ENCODE measurements around the gene SARS1.
A peak's percentile ranks its signal among the peaks of the same experiment; 100 is the strongest.

The SARS1 gene

GRCh38 chr1:109249654-109250401 lies 36.1 kb downstream of the SARS1 start:
- peak overlapping the region; percentile 70 for H3K4me2 ChIP-seq (ENCODE audit: low read length)
- no peak for TF ChIP-seq CTCF (IDR thresholded peaks at IDR 0.05)
- H3K4me3 ChIP-seq (ENCODE audit: low read depth, low read length): no peak overlapping the region
- no peak overlapping the region for H3K27ac ChIP-seq
- H3K79me2 ChIP-seq: no peaks in the 10 kb centered on the region
- H3K36me3 ChIP-seq (ENCODE audit: control insufficient read depth, insufficient read depth, low read length): no peaks in the 10 kb centered on the region
- H2AFZ ChIP-seq: no peak overlapping the region
- no peaks in the 10 kb centered on the region for H3K9me3 ChIP-seq (ENCODE audit: control insufficient read depth, low read length)
- H3K4me1 ChIP-seq: peaks cover 4% of the 10 kb centered on the region
- no peaks in the 10 kb centered on the region for H3K27me3 ChIP-seq (ENCODE audit: control insufficient read depth, insufficient read depth, low read length)
- no peak overlapping the region for H3K9ac ChIP-seq

GRCh38 chr1:109250454-109251276 lies 36.9 kb downstream of the SARS1 start:
- Histone ChIP-seq H3K4me3 (ENCODE audit: low read depth, low read length) (no peak overlapping the region), H3K4me2 (ENCODE audit: low read length) (peak overlapping the region; percentile 70), H3K27me3 (ENCODE audit: control insufficient read depth, insufficient read depth, low read length) (no peaks in the 10 kb centered on the region), H3K27ac (no peak overlapping the region), H3K9ac (no peak overlapping the region), H3K79me2 (no peaks in the 10 kb centered on the region), H3K9me3 (ENCODE audit: control insufficient read depth, low read length) (no peaks in the 10 kb centered on the region), H2AFZ (no peak overlapping the region), H3K36me3 (ENCODE audit: control insufficient read depth, insufficient read depth, low read length) (no peaks in the 10 kb centered on the region), H3K4me1 (peaks cover 4% of the 10 kb centered on the region)
- no peak for TF ChIP-seq CTCF (IDR thresholded peaks at IDR 0.05)

GRCh38 chr1:109251277-109252166 lies 37.8 kb downstream of the SARS1 start:
- H3K9me3 ChIP-seq (ENCODE audit: control insufficient read depth, low read length): no peaks in the 10 kb centered on the region
- peaks cover 4% of the 10 kb centered on the region for H3K4me1 ChIP-seq
- no peak overlapping the region for H2AFZ ChIP-seq
- H3K27ac ChIP-seq: no peak overlapping the region
- no peaks in the 10 kb centered on the region for H3K27me3 ChIP-seq (ENCODE audit: control insufficient read depth, insufficient read depth, low read length)
- no peaks in the 10 kb centered on the region for H3K36me3 ChIP-seq (ENCODE audit: control insufficient read depth, insufficient read depth, low read length)
- no peak overlapping the region for H3K9ac ChIP-seq
- H3K4me3 ChIP-seq (ENCODE audit: low read depth, low read length): no peak overlapping the region
- no peak for TF ChIP-seq CTCF (IDR thresholded peaks at IDR 0.05)
- no peaks in the 10 kb centered on the region for H3K79me2 ChIP-seq
- H3K4me2 ChIP-seq (ENCODE audit: low read length): no peak overlapping the region

- no peaks in the 10 kb centered on the region for H3K79me2 ChIP-seq
- peaks cover 4% of the 10 kb centered on the region for H3K4me1 ChIP-seq
- H3K4me3 ChIP-seq (ENCODE audit: low read depth, low read length): no peak overlapping the region
- no peaks in the 10 kb centered on the region for H3K9me3 ChIP-seq (ENCODE audit: control insufficient read depth, low read length)
- H3K9ac ChIP-seq: no peak overlapping the region
- H3K27ac ChIP-seq: no peak overlapping the region
- H2AFZ ChIP-seq: no peak overlapping the region
- no peaks in the 10 kb centered on the region for H3K36me3 ChIP-seq (ENCODE audit: control insufficient read depth, insufficient read depth, low read length)
- no peaks in the 10 kb centered on the region for H3K27me3 ChIP-seq (ENCODE audit: control insufficient read depth, insufficient read depth, low read length)
- TF ChIP-seq CTCF (IDR thresholded peaks at IDR 0.05): no peak
- no peak overlapping the region for H3K4me2 ChIP-seq (ENCODE audit: low read length)
Observed at GRCh38 chr1:109252167-109252892, 38.6 kb downstream of the SARS1 start.
